ENCODE measurements around the gene AURKA. TPM values are rescaled to one million over a fixed set of nuclear protein-coding genes. Genes with fewer than 3 reads are reported as not detected.
A peak's percentile ranks its signal among the peaks of the same experiment; 100 is the strongest.

Gene AURKA
- total RNA-seq, 4 donors from 2014 or later: 1.6 to 11.3 (median 4.6) TPM

DNA sequence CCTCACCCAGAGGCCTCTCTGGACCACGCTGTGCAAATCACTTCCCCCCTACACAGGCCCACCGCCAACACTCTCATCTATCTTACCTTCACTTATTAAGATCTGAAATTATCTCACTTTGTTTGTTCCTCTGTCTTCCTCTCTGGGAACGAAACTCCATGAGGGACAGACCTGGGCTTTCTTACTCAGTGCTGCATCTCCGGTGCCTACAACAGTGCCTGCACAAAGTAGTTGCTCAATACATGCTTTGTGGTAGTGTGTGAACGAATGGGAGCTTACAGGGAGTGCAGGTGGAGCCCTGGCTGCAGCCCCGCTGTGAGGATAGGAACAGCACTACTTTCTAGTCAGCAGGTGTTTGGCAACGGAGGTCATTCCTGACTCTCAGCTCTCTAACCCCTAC is 25.4 kb upstream of the AURKA start:
- Histone ChIP-seq H3K36me3 (no peaks in the 10 kb centered on the region), H3K4me3 (no peak overlapping the region), H3K27ac (no peak overlapping the region), H3K4me1 (no peaks in the 10 kb centered on the region), H3K9me3 (no peaks in the 10 kb centered on the region), H3K27me3 (no peaks in the 10 kb centered on the region)
- ATAC-seq (no peak), DNase-seq (no peak)
- TF ChIP-seq POLR2A (IDR thresholded peaks at IDR 0.05): no peak
- TF ChIP-seq, protein P1, sequence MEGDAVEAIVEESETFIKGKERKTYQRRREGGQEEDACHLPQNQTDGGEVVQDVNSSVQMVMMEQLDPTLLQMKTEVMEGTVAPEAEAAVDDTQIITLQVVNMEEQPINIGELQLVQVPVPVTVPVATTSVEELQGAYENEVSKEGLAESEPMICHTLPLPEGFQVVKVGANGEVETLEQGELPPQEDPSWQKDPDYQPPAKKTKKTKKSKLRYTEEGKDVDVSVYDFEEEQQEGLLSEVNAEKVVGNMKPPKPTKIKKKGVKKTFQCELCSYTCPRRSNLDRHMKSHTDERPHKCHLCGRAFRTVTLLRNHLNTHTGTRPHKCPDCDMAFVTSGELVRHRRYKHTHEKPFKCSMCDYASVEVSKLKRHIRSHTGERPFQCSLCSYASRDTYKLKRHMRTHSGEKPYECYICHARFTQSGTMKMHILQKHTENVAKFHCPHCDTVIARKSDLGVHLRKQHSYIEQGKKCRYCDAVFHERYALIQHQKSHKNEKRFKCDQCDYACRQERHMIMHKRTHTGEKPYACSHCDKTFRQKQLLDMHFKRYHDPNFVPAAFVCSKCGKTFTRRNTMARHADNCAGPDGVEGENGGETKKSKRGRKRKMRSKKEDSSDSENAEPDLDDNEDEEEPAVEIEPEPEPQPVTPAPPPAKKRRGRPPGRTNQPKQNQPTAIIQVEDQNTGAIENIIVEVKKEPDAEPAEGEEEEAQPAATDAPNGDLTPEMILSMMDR (IDR thresholded peaks at IDR 0.05 in 4 of 5, conservative IDR thresholded peaks at IDR 0.05 in 1 of 5): no peak
- intact Hi-C loops (cut with DNase I; ENCODE audit: low total_unique reads): no loop called here
- in situ Hi-C loops (cut with MboI; ENCODE audit: low sequenced_read_pairs in 4 of 4): no loop called here

DNA sequence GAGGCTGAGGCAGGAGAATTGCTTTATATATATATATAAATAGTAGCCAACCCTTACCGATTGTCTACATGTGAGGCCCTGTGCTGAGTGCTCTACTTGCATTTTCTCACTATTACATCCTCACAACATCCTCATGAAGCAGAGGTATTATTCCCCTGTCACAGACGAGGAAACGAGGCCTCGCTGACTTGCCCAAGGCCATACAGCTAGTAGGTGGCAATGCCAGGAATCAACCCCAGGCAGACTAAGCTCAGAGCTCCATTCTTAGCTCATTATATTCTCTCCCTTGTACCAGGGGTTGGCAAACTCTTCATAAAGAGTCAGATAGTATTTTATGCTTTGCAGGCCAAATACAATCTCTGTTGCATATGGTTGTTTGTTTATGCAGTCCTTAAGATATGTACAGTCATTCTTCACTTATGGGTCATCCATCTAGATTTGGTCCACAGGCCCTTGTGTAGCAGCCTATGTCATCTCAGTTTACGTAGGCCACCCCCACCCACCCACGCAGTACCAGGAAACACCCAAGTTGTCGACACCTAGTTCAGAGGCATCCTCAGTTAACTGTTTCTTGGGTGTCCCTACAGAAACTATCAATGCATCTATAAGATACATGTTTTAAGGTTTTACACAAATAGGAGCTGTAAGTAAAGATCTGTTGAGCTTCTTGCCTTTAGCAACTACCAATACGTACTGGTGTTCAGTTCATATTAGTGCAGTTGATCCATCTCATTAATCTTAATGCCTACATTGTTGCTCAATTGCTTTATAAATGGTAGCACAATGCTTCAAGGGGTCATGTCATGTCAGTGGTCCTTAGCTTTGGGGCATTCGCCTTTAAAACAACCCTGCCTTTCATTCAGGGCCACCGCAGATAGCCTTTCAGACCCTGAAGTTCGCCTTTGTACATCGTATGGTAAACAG is 23.1 kb upstream of the AURKA start:
- intact Hi-C loops (cut with DNase I; ENCODE audit: low total_unique reads) (no loop called here), in situ Hi-C loops (cut with MboI; ENCODE audit: low sequenced_read_pairs in 4 of 4) (no loop called here)
- TF ChIP-seq, protein P1 (IDR thresholded peaks at IDR 0.05 in 4 of 5, conservative IDR thresholded peaks at IDR 0.05 in 1 of 5): no peak
- TF ChIP-seq POLR2A (IDR thresholded peaks at IDR 0.05): no peak
- ATAC-seq (no peak), DNase-seq (no peak)
- Histone ChIP-seq H3K9me3 (no peaks in the 10 kb centered on the region), H3K36me3 (no peaks in the 10 kb centered on the region), H3K4me3 (no peak overlapping the region), H3K27ac (no peak overlapping the region), H3K4me1 (no peaks in the 10 kb centered on the region), H3K27me3 (no peaks in the 10 kb centered on the region)

DNA sequence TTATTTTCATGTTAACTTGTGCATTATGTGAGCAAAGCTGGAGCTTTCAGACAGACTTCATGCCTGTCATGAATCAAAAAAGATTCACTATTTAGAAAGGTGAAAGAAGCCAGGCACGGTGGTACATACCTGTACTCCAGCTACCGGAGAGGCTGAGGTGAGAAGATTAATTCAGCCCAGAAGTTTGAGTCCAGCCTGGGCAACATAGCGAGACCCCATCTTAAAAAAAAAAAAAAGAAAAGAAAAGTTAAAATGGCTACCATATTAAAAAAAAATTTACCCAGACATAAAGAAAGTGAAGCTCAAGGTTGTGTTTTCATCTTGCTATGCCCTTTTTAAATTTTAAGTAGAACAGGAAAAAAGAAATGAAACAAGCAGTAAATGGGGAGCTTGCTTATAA is 20.9 kb upstream of the AURKA start:
- Histone ChIP-seq H3K9me3 (no peaks in the 10 kb centered on the region), H3K27ac (no peak overlapping the region), H3K4me1 (no peaks in the 10 kb centered on the region), H3K27me3 (no peaks in the 10 kb centered on the region), H3K36me3 (peaks cover 0 to 12% of the 10 kb centered on the region in 2 donors), H3K4me3 (no peak overlapping the region)
- ATAC-seq: no peak
- TF ChIP-seq, protein P1 (IDR thresholded peaks at IDR 0.05 in 4 of 5, conservative IDR thresholded peaks at IDR 0.05 in 1 of 5): no peak
- TF ChIP-seq POLR2A (IDR thresholded peaks at IDR 0.05): no peak
- intact Hi-C loops (cut with DNase I; ENCODE audit: low total_unique reads) (no loop called here), in situ Hi-C loops (cut with MboI; ENCODE audit: low sequenced_read_pairs in 4 of 4) (no loop called here)
- no peak for DNase-seq

DNA sequence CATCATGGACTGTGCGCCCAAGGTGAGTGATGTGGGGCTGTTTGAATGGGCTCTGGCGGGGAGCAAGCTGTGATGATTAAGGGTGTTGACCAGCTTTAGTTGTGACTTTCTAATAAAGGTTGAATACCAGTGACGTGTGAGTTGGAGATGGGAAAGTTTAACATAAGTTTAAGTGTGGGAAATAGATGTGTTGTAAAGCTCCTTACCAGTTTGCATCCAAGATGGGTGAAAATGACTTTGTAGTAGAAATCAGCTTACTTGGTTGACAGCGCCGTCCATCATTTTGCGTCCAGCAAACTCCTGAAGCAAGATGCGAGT is 20.4 kb upstream of the AURKA start:
- ATAC-seq: no peak
- in situ Hi-C loops (cut with MboI; ENCODE audit: low sequenced_read_pairs in 4 of 4) (no loop called here), intact Hi-C loops (cut with DNase I; ENCODE audit: low total_unique reads) (no loop called here)
- Histone ChIP-seq H3K36me3 (peaks cover 0 to 16% of the 10 kb centered on the region in 2 donors), H3K4me3 (peak overlapping the region in 1 of 4 donors; percentile 9), H3K4me1 (no peaks in the 10 kb centered on the region), H3K27ac (peak overlapping the region in 3 of 4 donors; percentile 19 to 47 (median 27)), H3K9me3 (no peaks in the 10 kb centered on the region), H3K27me3 (no peaks in the 10 kb centered on the region)
- no peak for DNase-seq
- TF ChIP-seq, protein P1 (IDR thresholded peaks at IDR 0.05 in 4 of 5, conservative IDR thresholded peaks at IDR 0.05 in 1 of 5): no peak
- TF ChIP-seq POLR2A (IDR thresholded peaks at IDR 0.05): no peak

All from gastrocnemius medialis (tissue), 4 donors.